Measurements from ENCODE around the gene COL19A1.

- no peak for TF ChIP-seq CTCF (IDR thresholded peaks at IDR 0.05)
- no peak for TF ChIP-seq POLR2A (IDR thresholded peaks at IDR 0.05)
Measured at GRCh38 chr6:69866351-69866769, at the start of gene COL19A1.
